HUES64 (cell line): ENCODE results near the gene ANKH.
A peak's percentile ranks its signal among the peaks of the same experiment; 100 is the strongest.

Experiments
- H3K27ac ChIP-seq: 2 replicates; pipeline ENCODE4 v1.7.0; 2013; ENCODE audit warnings: low read depth, low read length, inconsistent platforms
- H3K27me3 ChIP-seq: 2 replicates; pipeline ENCODE4 v1.6.1; 2013; ENCODE audit warnings: mild to moderate bottlenecking, low read length; ENCODE audit not compliant: insufficient read depth
- H3K36me3 ChIP-seq: 2 replicates; pipeline ENCODE4 v1.6.1; 2013; ENCODE audit warnings: mild to moderate bottlenecking, low read length; ENCODE audit not compliant: insufficient read depth
- H3K4me1 ChIP-seq: 2 replicates; pipeline ENCODE4 v1.6.1; 2013; ENCODE audit warnings: mild to moderate bottlenecking, low read length, moderate library complexity; ENCODE audit not compliant: insufficient read depth
- H3K4me3 ChIP-seq: 2 replicates; pipeline ENCODE4 v1.5.1; 2013; ENCODE audit warnings: mild to moderate bottlenecking, low read length, moderate library complexity
- H3K9ac ChIP-seq: 2 replicates; pipeline ENCODE4 v1.6.1; 2013; ENCODE audit warnings: mild to moderate bottlenecking, low read depth, low read length
- H3K9me3 ChIP-seq: 2 replicates; pipeline ENCODE4 v1.6.1; 2013; ENCODE audit warnings: low read depth, low read length; ENCODE audit not compliant: insufficient read depth
- WGBS: fragments of 150-250, 120-280 bp; methylation state at CpG from one replicate; pipeline ENCODE4 v1.1.7; 2013; ENCODE audit warnings: missing lambda C conversion rate; 5-methylcytosine and 5-hydroxymethylcytosine counted together

The ANKH gene

DNA sequence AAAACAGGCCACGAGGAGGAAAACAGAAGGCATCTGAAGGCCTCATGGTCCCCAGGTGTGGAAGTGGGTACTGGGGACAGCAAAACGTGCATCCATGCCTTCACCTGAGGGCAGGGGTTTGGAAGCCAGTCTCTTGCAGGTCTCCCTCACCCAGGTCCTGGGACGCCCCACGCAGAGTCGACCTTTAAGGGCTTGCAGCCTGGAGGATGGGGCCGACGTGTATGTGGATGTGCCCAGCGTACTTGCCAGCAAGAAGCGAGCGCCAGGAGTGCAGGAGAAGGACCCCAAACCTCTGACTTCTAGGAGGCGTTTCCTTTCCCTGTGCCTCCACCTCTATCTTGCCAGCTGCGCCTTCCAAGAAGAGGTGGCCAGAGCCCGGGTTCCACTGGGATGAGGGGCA is 141.1 kb downstream of the ANKH start:
- H3K36me3 ChIP-seq, result no peaks in the 10 kb centered on the region

DNA sequence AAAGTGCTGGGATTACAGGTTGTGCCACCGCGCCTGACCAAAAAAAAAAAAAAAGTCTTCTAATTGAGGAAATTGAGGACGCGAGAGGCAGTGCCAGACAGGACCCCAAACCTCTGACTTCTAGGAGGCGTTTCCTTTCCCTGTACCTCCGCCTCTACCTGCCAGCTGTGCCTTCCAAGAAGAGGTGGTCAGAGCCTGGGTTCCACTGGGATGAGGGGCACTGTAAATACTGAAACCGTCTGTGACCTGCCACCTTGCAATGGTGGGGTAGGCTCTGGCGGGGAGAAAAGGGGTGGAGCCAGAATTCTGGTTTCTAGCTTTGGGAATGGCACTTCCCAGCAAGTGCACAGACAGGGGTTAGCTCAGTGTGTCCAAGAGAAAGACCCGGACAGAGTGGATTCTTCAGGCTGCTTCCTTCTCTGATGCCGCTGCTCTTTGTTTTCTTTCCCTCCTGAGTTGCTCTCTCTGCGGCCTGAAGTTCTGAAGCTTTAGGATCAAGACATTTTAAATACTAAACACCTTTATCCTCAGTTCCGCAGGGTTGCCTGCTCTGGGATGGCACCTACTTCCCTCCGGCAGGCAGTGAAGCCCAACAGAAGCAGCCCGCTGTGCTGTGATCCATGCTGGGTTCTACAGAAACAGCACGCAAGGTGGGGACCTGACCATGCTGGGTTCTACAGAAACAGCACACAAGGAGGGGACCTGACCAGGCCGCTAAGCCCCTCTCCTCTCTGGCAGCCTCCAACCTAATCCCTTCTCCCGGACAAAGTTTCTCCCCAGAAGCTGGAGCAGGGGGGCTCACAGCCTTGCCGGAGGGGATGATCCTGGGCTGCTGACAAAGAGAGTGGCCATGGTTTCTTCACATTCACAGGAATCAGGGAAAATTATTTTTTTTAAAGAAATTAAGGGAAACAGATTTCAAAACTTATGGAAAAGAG is 141.9 kb downstream of the ANKH start:
- H3K36me3 ChIP-seq, result no peaks in the 10 kb centered on the region
- no peak overlapping the region for H3K4me3 ChIP-seq
- H3K27me3 ChIP-seq, result no peaks in the 10 kb centered on the region
- WGBS, result 84% methylated on average over 18 of the region's 18 CpGs
- no peak overlapping the region for H3K27ac ChIP-seq
- no peak overlapping the region for H3K9ac ChIP-seq
- H3K4me1 ChIP-seq, result peaks cover 21% of the 10 kb centered on the region
- H3K9me3 ChIP-seq, result no peaks in the 10 kb centered on the region

More for the DNA sequence above, 141.1 kb downstream of the ANKH start:
- Histone ChIP-seq H3K27me3 (no peaks in the 10 kb centered on the region), H3K4me3 (no peak overlapping the region), H3K9me3 (no peaks in the 10 kb centered on the region), H3K4me1 (peaks cover 21% of the 10 kb centered on the region), H3K27ac (no peak overlapping the region), H3K9ac (no peak overlapping the region)
- 98% methylated on average over 13 of the region's 13 CpGs for WGBS

DNA sequence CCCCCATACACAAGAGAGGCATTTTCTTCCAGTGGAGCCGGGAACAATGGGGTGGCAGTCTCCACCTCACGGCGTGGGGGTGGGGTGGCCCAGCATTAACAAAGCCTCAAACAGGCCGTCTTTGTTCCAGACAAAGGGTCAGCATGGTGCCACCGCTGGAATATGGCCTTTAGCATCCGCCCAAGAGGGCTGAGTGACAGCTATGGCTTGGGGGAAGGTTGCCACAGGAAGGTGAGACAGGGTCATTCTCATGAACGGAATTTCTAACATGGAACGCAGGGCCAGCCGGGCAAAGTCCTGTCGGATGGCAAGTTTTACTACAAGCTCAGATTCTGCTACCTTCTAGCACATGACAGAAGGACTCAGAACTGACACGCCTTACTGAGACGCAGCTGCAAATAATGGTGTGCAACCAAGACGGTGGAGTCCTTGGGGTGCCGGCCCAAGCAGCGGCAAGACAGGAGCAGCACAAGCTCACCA is 143.1 kb downstream of the ANKH start:
- Histone ChIP-seq H3K9ac (peak overlapping the region; percentile 57), H3K27ac (peak overlapping the region; percentile 92), H3K27me3 (no peaks in the 10 kb centered on the region)

DNA sequence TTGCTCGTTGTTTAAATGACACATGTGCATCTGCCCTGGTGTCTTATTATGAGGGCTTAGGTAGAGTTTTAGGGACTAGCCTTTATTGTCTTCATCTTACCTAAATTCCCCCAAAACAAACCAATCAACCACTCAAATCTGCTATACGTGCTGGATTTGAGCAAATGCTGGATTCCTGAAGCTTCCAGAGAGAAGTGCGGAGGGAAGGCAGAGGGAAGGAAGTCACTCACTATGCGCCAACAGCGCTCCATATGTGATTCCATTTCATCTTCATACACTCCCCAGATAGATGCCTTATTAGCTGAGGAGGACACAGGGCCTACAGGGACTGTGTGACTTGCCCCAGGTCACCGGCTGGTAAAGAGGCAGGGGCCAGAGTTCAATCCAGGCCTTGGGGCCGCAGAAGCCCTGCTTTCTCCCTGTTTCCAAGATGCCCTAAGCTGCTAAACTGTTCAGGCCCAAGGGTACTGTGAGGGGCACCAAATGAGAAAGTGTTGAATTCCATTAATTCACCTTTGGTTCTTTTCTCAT is 143.6 kb downstream of the ANKH start:
- Histone ChIP-seq H3K4me1 (peaks cover 21% of the 10 kb centered on the region), H3K27me3 (no peaks in the 10 kb centered on the region), H3K36me3 (no peaks in the 10 kb centered on the region), H3K9me3 (no peaks in the 10 kb centered on the region), H3K27ac (peak overlapping the region; percentile 92), H3K9ac (peak overlapping the region; percentile 57), H3K4me3 (peak overlapping the region; percentile 38)
- WGBS, result 54% methylated on average over 7 of the region's 7 CpGs

More for the DNA sequence above, 143.1 kb downstream of the ANKH start:
- peak overlapping the region; percentile 38 for H3K4me3 ChIP-seq
- H3K4me1 ChIP-seq, result peaks cover 21% of the 10 kb centered on the region
- no peaks in the 10 kb centered on the region for H3K9me3 ChIP-seq
- no peaks in the 10 kb centered on the region for H3K36me3 ChIP-seq
- WGBS, result 18% methylated on average over 15 of the region's 15 CpGs

DNA sequence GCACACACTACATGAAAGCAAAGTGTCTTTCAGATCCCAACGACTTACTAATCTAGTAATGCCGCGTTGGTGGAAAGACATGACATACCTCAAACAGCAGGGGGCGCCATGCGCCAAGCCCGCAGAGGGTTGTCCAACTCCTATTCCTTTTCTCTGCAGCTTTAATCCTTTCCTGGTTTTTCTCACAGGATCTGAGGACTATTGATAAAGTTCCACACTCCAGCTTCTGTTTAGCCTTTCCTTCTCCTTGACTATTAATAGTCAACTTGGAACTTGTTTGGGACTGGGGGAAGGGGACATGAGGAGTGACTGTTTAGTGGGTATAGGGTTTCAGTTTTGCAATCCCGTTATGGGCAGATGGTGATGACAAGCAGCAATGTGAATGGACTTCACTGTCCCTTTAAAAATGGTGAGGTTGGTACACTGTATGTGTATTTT is 144.1 kb downstream of the ANKH start:
- WGBS, result 11% methylated on average over 7 of the region's 7 CpGs
- no peaks in the 10 kb centered on the region for H3K36me3 ChIP-seq
- H3K9ac ChIP-seq, result peak overlapping the region; percentile 57; the same call in 1 of the 2 replicates
- peaks cover 21% of the 10 kb centered on the region for H3K4me1 ChIP-seq
- H3K27ac ChIP-seq, result peak overlapping the region; percentile 92; the same call in 1 of the 2 replicates
- no peaks in the 10 kb centered on the region for H3K9me3 ChIP-seq
- H3K4me3 ChIP-seq, result no peak overlapping the region
- no peaks in the 10 kb centered on the region for H3K27me3 ChIP-seq

DNA sequence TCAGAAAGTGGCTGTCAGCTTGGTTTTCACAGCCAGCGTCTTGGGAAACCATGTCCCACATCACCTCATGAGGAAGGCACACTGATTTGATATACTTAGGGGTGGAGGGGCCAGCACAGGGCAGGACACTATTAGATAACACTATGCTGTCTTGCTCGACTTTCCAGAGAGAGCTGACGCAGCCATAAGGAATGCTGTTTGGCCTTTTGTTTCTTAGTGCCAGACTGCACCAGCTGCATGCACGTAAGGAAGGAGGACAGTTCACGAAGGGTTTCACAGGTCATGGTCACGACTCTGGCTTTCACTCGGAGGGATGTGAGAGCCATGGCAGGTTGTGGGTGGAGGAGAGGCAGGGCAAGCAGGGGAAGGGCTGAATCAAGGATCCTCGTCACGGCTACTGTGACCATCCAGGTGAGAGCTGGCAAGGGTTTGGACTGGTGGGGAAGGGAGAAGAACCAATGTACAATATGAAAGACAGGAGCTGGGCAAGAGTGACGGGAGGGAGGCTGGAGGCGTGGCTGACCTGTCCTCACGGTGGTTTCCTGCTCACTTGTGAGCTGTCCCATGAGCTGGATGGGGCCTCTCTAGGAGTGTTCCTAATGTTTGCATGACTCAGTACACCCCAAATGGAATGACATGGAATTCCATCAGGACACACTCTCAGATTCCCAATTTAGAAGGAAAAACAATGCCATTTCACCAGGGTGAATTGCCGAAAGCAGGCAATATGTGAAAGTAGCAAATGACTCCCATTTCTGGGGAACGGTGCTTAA is 145.3 kb downstream of the ANKH start:
- no peak overlapping the region for H3K9ac ChIP-seq
- H3K27me3 ChIP-seq, result no peaks in the 10 kb centered on the region
- H3K4me1 ChIP-seq, result peaks cover 21% of the 10 kb centered on the region
- H3K4me3 ChIP-seq, result no peak overlapping the region
- H3K36me3 ChIP-seq, result no peaks in the 10 kb centered on the region
- H3K27ac ChIP-seq, result no peak overlapping the region
- no peaks in the 10 kb centered on the region for H3K9me3 ChIP-seq
- WGBS, result 85% methylated on average over 14 of the region's 14 CpGs

DNA sequence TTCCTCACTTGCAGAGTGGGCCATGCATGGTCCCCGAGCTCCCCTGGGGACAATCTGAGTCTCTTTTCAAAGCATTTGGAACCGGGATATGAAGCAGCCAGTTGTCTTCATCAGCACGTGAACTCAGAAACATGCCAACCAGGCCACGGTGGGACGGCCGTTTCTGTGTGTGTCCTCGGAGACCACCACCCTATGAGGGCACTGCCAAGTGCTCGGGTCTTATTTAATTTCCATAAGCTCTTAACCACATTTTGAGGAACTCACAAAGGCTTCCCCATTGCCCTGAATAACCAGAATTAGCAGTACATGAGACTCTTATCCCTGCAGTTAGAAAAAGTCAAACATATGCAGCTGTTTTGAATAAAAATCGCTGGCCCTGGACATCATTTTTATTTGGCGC is 146.9 kb downstream of the ANKH start:
- no peak overlapping the region for H3K4me3 ChIP-seq
- no peaks in the 10 kb centered on the region for H3K36me3 ChIP-seq
- peaks cover 21% of the 10 kb centered on the region for H3K4me1 ChIP-seq
- no peaks in the 10 kb centered on the region for H3K27me3 ChIP-seq
- no peaks in the 10 kb centered on the region for H3K9me3 ChIP-seq
- no peak overlapping the region for H3K9ac ChIP-seq
- H3K27ac ChIP-seq, result no peak overlapping the region
- 95% methylated on average over 10 of the region's 10 CpGs for WGBS

DNA sequence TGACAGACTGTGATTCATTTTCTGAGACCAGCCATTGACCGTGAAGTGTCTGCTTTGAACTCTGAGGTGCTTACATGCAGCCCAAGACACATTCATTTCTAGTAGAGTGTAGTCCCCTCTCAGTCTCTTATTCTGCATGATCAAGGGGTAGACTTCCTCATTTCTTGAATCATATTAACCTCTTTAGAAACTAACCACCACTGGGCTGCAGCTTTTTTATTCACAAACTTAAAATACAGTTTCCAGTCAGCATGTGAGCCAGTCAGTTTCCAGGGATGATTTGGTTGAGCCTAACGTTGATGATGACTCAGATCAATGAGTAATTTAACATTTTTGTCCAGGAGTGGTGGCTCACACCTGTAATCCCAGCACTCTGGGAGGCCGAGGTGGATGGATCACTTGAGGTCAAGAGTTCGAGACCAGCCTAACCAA is 147.9 kb downstream of the ANKH start:
- WGBS, result 94% methylated on average over 4 of the region's 4 CpGs
- H3K27me3 ChIP-seq, result no peaks in the 10 kb centered on the region
- H3K4me3 ChIP-seq, result no peak overlapping the region
- H3K36me3 ChIP-seq, result no peaks in the 10 kb centered on the region
- H3K4me1 ChIP-seq, result peaks cover 15% of the 10 kb centered on the region
- H3K27ac ChIP-seq, result no peak overlapping the region
- H3K9ac ChIP-seq, result no peak overlapping the region
- H3K9me3 ChIP-seq, result no peaks in the 10 kb centered on the region

DNA sequence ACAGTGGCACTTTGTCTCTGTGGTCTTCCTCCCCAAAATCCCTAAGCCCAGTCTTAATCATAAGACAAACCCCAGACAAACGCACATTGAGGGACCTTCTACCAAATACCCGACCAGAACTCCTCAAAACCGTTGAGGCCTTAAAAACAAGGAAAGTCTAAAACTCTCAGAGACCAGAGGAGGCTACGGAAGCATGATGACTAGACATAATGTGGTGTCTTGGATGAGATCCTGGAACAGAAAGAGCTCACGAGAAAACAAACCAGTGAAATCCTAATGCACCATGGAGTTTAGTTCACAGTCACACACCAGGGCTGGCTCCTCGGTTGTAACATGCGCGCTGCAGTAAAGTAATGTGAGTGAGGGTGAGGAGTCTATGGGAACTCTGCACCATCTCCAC is 148.7 kb downstream of the ANKH start:
- Histone ChIP-seq H3K4me3 (no peak overlapping the region), H3K9ac (no peak overlapping the region), H3K4me1 (peaks cover 9% of the 10 kb centered on the region), H3K27ac (no peak overlapping the region), H3K9me3 (no peaks in the 10 kb centered on the region), H3K27me3 (no peaks in the 10 kb centered on the region), H3K36me3 (no peaks in the 10 kb centered on the region)
- WGBS, result 97% methylated on average over 8 of the region's 8 CpGs

DNA sequence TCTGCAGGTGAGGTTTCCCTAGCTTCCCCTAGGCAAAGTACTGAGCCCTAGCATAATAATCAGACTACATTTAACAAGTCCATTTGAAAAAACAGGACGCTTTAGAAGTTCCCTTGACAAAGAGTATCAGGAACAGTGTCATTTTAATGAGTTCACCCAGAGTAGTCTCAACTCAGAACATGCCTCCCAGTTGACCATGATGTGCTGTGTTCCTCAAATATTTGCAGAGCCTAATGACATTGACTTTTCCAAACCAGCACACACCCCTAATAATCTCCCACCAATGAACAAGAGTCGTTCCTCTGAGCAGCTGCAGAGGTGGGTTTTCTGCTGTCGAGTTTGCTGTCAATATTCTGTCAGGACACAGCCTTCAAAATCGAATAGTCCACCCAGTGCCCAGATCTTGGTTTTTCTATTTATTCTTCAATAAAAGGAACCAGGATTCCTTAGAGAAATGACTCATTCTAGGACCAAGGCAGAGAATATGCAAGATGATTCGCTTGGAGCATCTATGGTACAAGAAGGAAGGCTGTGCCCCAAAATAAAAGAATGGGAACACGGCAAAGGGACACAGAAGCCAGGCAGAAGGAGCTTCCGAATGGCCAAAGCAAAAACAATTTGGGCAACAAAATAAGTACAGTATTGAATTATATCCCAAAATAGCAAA is 149.5 kb downstream of the ANKH start:
- Histone ChIP-seq H3K4me1 (0 out of 2 replicates have a peak, but pooled peaks cover 4% of the 10 kb centered on the region), H3K27me3 (no peaks in the 10 kb centered on the region), H3K9me3 (no peaks in the 10 kb centered on the region), H3K9ac (no peak overlapping the region), H3K27ac (no peak overlapping the region), H3K36me3 (no peaks in the 10 kb centered on the region), H3K4me3 (no peak overlapping the region)
- 94% methylated on average over 7 of the region's 7 CpGs for WGBS
